Bronchial epithelial cell (primary cell): ENCODE data around the gene LRMDA. TPM values are rescaled to one million over a fixed set of nuclear protein-coding genes. Genes with fewer than 3 reads are reported as not detected.

Source experiments
- DNase-seq: peaks from one replicate; pipeline ENCODE4 v3.0.0-alpha.2; 2010; ENCODE audit warnings: low read depth
- FAIRE-seq: peaks from 2 replicates; lab custom pipeline; 2011; peaks lifted over from hg19 to GRCh38; lab: Jason Lieb, UNC
- H3K27me3 ChIP-seq: 2 replicates; pipeline ENCODE4 v1.5.1; 2011; ENCODE audit warnings: low read length; ENCODE audit not compliant: control insufficient read depth, insufficient read depth
- H3K36me3 ChIP-seq: 2 replicates; pipeline ENCODE4 v1.5.1; 2011; ENCODE audit warnings: low read length; ENCODE audit not compliant: control insufficient read depth, insufficient read depth
- H3K4me3 ChIP-seq: 2 replicates; pipeline ENCODE4 v1.5.1; 2011; ENCODE audit warnings: mild to moderate bottlenecking, low read depth, low read length, control low read depth
- total RNA-seq: library from RNA; depleted of rRNA; stranded (reverse); fragments of >200 nt; gene quantifications from 2 replicates; pipeline ENCODE4 v1.2.1, GENCODE V29; 2014
- TF ChIP-seq, protein P1 (sequence below): IDR thresholded peaks from 2 replicates; pipeline ENCODE4 v1.5.1; 2011; ENCODE audit warnings: mild to moderate bottlenecking, moderate library complexity, low read length, control low read depth, inconsistent platforms; ENCODE audit not compliant: insufficient read depth, severe bottlenecking

The LRMDA gene
- total RNA-seq, 1 donor from 2014 or later: 1.6 TPM

DNA sequence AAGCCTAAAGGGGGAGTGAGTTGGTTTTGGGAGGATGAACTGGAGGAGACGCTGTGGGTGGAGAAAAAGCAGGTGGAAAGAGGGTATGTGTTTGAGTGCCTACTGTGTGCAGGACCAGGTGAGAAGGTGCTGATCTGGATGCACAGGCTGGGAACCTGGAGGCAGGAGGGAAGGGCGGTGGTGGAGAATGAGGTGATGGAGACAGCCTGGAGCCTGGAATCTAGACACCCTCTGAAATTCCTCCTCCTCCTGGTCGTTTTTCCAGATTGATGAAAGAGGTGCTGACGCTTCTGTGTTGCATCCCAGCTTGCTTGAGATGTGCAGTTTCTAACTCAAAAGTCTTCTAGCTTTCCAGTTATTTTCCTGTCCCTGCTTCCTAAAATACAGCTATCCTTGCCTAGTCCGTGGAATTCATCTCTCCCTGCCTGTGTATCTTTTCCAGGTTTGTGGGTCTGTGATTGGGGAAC lies 67.5 kb downstream of the LRMDA start:
- TF ChIP-seq, protein P1, sequence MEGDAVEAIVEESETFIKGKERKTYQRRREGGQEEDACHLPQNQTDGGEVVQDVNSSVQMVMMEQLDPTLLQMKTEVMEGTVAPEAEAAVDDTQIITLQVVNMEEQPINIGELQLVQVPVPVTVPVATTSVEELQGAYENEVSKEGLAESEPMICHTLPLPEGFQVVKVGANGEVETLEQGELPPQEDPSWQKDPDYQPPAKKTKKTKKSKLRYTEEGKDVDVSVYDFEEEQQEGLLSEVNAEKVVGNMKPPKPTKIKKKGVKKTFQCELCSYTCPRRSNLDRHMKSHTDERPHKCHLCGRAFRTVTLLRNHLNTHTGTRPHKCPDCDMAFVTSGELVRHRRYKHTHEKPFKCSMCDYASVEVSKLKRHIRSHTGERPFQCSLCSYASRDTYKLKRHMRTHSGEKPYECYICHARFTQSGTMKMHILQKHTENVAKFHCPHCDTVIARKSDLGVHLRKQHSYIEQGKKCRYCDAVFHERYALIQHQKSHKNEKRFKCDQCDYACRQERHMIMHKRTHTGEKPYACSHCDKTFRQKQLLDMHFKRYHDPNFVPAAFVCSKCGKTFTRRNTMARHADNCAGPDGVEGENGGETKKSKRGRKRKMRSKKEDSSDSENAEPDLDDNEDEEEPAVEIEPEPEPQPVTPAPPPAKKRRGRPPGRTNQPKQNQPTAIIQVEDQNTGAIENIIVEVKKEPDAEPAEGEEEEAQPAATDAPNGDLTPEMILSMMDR: no peak
- Histone ChIP-seq H3K36me3 (no peaks in the 10 kb centered on the region), H3K27me3 (no peaks in the 10 kb centered on the region), H3K4me3 (no peak overlapping the region)
- DNase-seq (no peak), FAIRE-seq (peak; percentile 96)

DNA sequence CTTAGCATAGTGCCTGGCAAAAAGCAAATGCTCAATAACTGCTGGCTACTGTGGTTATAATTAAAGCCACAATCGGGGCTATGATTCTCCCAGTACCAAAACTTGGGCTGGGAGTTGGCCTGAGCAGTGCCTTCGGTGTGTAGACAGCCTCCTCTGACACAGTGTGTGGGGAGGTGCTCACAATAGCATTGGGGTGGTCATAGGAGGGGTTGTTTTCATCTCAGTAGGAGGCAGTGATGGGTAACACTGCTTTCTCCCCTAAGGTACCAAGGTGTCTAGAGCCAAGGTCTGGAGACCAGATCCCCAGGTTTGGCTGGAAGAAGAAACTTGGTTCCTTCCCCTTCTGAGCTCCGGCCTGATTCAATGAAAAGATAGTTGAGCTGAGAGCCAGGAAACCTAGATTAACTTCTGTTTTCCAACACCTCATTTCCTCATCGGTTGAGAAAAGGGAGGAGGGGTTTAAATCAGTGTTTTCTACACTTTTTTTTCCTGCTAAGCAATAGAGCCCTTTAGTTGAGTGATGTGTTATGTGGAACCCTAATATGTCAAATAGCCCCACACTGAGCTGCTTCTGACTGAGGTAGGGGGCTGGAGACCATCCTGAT lies 68.2 kb downstream of the LRMDA start:
- no peak for DNase-seq
- TF ChIP-seq, protein P1: no peak
- Histone ChIP-seq H3K27me3 (no peaks in the 10 kb centered on the region), H3K36me3 (no peaks in the 10 kb centered on the region), H3K4me3 (no peak overlapping the region)
- no peak for FAIRE-seq

DNA sequence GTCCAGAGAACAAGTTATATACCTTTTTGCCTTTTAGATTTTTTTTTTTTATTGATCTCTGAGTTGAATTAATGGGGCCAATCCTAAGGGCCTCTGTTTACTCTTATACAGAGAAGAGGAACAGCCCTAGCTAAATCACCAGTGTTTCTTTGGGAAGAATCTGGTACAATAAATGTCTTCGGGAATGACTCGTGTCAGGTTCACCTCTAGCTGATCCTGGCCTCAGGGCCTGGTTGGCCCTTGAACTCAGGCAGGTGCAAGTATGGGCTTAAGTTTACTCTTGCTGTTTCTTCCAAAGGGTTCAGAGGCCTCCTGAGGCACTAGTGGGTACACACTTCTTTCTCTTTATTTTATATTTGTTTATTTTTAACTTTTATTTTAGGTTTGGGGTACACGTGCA lies 71.0 kb downstream of the LRMDA start:
- no peaks in the 10 kb centered on the region for H3K27me3 ChIP-seq
- no peak for DNase-seq
- H3K4me3 ChIP-seq: no peak overlapping the region
- H3K36me3 ChIP-seq: no peaks in the 10 kb centered on the region
- TF ChIP-seq, protein P1: no peak
- FAIRE-seq: no peak

DNA sequence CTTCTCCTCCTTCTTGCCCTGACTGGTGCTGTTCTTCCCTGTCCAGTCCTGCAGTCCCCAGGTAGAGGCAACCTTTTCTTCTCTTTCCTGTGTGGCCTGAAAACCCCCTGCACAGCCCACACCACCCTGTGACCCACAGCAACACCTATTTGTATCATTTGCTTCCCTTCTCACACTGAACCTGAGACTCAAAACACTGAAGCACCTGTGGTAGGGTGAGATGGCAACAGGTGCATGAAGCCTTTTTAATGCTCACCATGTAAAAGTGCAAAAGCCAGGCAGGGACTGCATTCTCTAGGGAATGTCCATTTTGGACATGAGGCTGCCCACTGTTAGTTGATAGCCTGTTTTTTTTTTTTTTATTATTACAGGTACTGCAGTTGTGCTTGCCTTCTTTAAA lies 71.4 kb downstream of the LRMDA start:
- H3K36me3 ChIP-seq: no peaks in the 10 kb centered on the region
- H3K4me3 ChIP-seq: no peak overlapping the region
- TF ChIP-seq, protein P1: no peak
- H3K27me3 ChIP-seq: no peaks in the 10 kb centered on the region
- DNase-seq: no peak
- no peak for FAIRE-seq

DNA sequence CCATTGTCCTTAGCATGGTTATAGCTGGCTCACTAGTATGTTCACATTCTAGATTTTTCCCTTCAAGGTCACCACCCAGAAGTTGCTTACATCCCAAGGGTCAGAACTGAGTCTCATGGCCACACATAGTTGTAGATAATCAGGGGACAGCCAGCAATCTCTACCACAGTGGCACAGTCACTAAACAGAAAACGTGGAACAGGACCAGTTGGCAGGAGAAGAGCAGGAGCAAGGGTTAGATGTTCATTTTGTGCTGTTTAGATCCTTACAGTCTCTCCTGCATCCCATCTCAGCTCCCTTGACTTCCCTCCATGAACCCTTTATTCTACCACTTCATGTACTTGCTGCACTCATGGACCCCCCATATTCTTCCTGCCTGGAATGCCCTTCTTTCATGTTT lies 73.9 kb downstream of the LRMDA start:
- TF ChIP-seq, protein P1: no peak
- DNase-seq (no peak), FAIRE-seq (no peak)

DNA sequence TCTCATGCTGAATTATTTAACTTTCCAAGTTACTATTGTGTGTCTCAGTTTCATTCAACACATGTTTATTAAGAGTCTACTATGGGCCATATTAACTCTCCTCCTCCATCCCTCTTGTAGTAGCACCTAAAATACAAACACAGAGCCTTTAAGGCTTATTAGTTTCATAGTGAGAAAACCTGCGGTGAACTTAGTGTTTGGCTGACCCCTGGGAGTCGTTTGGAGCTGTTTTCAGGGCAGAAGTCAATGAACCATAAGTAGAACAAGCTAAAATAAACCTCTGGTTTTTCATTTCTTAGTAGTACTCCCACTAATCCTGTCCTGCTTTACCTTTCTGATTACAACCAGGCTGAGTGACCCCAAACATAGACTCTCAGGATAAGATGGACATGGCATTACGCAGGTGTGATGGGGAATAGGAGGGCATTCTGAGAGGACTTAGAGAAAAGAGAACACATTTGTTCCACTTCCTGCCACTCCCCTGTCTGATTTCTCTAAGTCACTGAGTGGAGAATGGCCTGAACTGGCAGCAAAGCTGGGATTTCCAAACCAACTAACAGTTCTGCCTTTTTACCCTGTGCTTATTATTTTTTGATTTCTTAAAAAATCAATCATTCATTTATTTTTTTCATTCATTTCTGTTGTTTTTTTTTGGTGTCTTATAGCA lies 74.5 kb downstream of the LRMDA start:
- FAIRE-seq: no peak
- TF ChIP-seq, protein P1: no peak
- H3K27me3 ChIP-seq: no peaks in the 10 kb centered on the region

More for the DNA sequence above, 73.9 kb downstream of the LRMDA start:
- Histone ChIP-seq H3K4me3 (no peak overlapping the region), H3K36me3 (no peaks in the 10 kb centered on the region), H3K27me3 (no peaks in the 10 kb centered on the region)

More for the DNA sequence above, 74.5 kb downstream of the LRMDA start:
- no peak for DNase-seq
- Histone ChIP-seq H3K4me3 (no peak overlapping the region), H3K36me3 (no peaks in the 10 kb centered on the region)
